NCI-H345 (cell line): ENCODE data around the gene INSM1.
A peak's percentile ranks its signal among the peaks of the same experiment; 100 is the strongest.

Experiments
- DNase-seq: peaks from one replicate; lab custom pipeline; 2025; lab: John Stamatoyannopoulos, UW

Gene INSM1

GRCh38 chr20:20362774-20363433 lies 5.0 kb upstream of the INSM1 start:
- DNase-seq, result peak; percentile 97

- peak; percentile 78 for DNase-seq
These were observed 4.5 kb upstream of the INSM1 start for GRCh38 chr20:20363434-20363798.

- DNase-seq, result peak; percentile 98
These were observed 3.9 kb upstream of the INSM1 start for GRCh38 chr20:20363799-20364592.

GRCh38 chr20:20364593-20365479 lies 3.1 kb upstream of the INSM1 start:
- DNase-seq, result peak; percentile 74

- DNase-seq, result peak; percentile 47
These were observed 2.3 kb upstream of the INSM1 start for GRCh38 chr20:20365480-20366161.

GRCh38 chr20:20366551-20366875 lies 1.4 kb upstream of the INSM1 start:
- peak; percentile 84 for DNase-seq

GRCh38 chr20:20366876-20367574 lies 879 bp upstream of the INSM1 start:
- DNase-seq, result peak; percentile 83

- peak; percentile 61 for DNase-seq
These were observed 730 bp downstream of the INSM1 start for GRCh38 chr20:20368418-20369249.

GRCh38 chr20:20369250-20370093 lies 1.6 kb downstream of the INSM1 start:
- peak; percentile 61 for DNase-seq

- peak; percentile 44 for DNase-seq
These were observed 2.2 kb downstream of the INSM1 start for GRCh38 chr20:20370094-20370575.

- peak; percentile 53 for DNase-seq
These were observed 3.2 kb downstream of the INSM1 start for GRCh38 chr20:20371083-20371482.

GRCh38 chr20:20371681-20372080 lies 3.8 kb downstream of the INSM1 start:
- no peak for DNase-seq

- peak; percentile 87 for DNase-seq
These were observed 5.2 kb downstream of the INSM1 start for GRCh38 chr20:20373091-20373571.

GRCh38 chr20:20375862-20376261 lies 8.0 kb downstream of the INSM1 start:
- DNase-seq, result peak; percentile 98

- DNase-seq, result peak; percentile 41
These were observed 18.3 kb downstream of the INSM1 start for GRCh38 chr20:20386192-20386591.

- no peak for DNase-seq
These were observed 22.5 kb downstream of the INSM1 start for GRCh38 chr20:20390393-20390792.

- DNase-seq, result no peak
These were observed 23.2 kb downstream of the INSM1 start for GRCh38 chr20:20391115-20391514.

GRCh38 chr20:20391766-20392165 lies 23.9 kb downstream of the INSM1 start:
- no peak for DNase-seq
